ENCODE measurements around the gene TMEM145. TPM values are rescaled to one million over a fixed set of nuclear protein-coding genes. Genes with fewer than 3 reads are reported as not detected.
A peak's percentile ranks its signal among the peaks of the same experiment; 100 is the strongest.

Gene TMEM145
- total RNA-seq, 2 experiments from 2014 or later: 1.8 TPM; not detected in 1

DNA sequence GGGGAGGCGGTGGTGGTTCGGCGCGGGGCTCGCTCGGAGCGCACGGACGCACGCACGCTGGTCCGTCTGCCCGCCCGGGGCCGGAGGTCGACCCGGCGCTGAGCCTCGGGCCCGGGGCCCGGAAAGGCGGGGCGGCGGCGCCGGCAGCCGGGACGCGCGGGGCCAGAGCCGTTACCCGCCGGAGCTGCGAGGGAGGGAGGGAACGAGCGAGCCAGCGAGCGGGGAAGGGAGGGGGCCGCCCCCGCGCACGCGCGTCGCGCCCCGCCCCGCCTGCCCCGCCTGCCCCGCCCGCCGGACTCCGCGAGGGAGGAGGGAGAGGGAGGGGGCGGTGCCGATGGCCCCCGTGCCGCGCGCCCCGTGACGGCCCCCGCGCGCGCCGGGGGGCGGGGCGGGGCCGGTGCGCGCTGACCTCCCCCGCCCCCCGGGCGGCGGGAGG lies 29.0 kb upstream of the TMEM145 start:
- peaks cover 10% of the 10 kb centered on the region; the same call in 1 of the 2 replicates for H4K20me1 ChIP-seq (ENCODE audit: insufficient read depth, low read length)
- H3K9me2 ChIP-seq (ENCODE audit: insufficient read depth, low read length): no peaks in the 10 kb centered on the region
- peak overlapping the region; percentile 62 for H3K4me3 ChIP-seq (ENCODE audit: low read depth, low read length, poor library complexity, severe bottlenecking)
- no peaks in the 10 kb centered on the region for H3K9me3 ChIP-seq (ENCODE audit: low read length)
- H3K79me2 ChIP-seq (ENCODE audit: insufficient read depth, low read depth, low read length): peaks cover 17% of the 10 kb centered on the region
- ChIA-PET CTCF (ENCODE audit: unreplicated experiment) (no interaction called here), POLR2A (no interaction called here)
- no TSS peak for BruUV-seq (replicated peaks)
- intact Hi-C loops (cut with micrococcal nuclease; ENCODE audit: unreplicated experiment): loop anchor here (1.0 to 10.0 kb wide), 2 partner anchors 155 to 419 kb away; partner anchors contain the start of gene RPS19
- H3K4me1 ChIP-seq (ENCODE audit: insufficient read depth, low read length, poor library complexity, severe bottlenecking): peaks cover 52% of the 10 kb centered on the region
- peaks cover 25% of the 10 kb centered on the region for H3K36me3 ChIP-seq (ENCODE audit: insufficient read depth, low read length)
- peak; percentile 86 for DNase-seq (ENCODE audit: low spot score)
- peak overlapping the region; percentile 50 for H3K27ac ChIP-seq (ENCODE audit: low read depth, low read length, poor library complexity, severe bottlenecking)
- no peak overlapping the region for H2AFZ ChIP-seq (ENCODE audit: low read length)
- TF ChIP-seq, protein P1, sequence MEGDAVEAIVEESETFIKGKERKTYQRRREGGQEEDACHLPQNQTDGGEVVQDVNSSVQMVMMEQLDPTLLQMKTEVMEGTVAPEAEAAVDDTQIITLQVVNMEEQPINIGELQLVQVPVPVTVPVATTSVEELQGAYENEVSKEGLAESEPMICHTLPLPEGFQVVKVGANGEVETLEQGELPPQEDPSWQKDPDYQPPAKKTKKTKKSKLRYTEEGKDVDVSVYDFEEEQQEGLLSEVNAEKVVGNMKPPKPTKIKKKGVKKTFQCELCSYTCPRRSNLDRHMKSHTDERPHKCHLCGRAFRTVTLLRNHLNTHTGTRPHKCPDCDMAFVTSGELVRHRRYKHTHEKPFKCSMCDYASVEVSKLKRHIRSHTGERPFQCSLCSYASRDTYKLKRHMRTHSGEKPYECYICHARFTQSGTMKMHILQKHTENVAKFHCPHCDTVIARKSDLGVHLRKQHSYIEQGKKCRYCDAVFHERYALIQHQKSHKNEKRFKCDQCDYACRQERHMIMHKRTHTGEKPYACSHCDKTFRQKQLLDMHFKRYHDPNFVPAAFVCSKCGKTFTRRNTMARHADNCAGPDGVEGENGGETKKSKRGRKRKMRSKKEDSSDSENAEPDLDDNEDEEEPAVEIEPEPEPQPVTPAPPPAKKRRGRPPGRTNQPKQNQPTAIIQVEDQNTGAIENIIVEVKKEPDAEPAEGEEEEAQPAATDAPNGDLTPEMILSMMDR (conservative IDR thresholded peaks at IDR 0.05; ENCODE audit: low read length): no peak
- no peak for TF ChIP-seq EZH2phosphoT487 (IDR thresholded peaks at IDR 0.05; ENCODE audit: borderline replicate concordance, low read depth, low read length)
- no peak overlapping the region; the same call in 1 of the 2 replicates for H3K4me2 ChIP-seq (ENCODE audit: low read length)

DNA sequence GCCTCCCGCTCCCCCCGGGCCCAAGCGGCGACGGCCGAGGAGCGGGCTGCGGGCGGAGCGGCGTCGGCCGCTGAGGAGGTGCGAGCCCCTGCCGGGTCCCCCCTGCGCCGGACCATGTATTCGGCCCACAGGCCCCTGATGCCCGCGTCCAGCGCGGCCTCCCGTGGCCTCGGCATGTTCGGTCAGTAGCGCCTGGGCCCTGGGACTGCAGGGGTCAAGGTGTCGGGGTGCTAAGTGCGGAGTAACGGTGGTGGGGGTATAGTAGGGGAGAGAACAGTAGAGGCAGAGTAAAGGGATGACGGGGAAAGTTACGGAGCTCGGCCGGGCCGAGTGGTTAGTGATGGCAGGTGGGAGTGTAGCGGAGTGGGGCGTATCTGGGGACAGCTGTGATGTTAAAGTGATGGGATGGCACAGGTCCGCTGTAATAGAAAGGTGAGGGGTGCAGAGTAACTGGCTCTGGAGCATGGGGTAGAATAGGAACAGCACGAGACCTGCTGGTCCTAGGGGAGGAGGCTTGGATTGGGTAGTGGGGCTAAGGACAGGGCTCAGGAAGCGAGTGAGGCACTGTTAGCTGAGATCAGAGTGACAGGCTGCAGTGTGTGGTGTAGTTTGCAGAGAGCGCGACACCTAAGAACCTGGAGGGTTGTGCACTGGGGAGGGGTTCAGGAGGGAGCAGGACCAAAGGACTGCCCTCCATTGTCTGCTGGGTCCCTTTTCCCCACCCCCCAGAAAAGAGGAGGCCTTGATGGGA lies 28.3 kb upstream of the TMEM145 start:
- H3K4me2 ChIP-seq (ENCODE audit: low read length): peak overlapping the region; percentile 93
- DNase-seq (ENCODE audit: low spot score): peak; percentile 51
- CTCF ChIA-PET (ENCODE audit: unreplicated experiment): no interaction called here
- BruUV-seq (replicated peaks): no TSS peak
- no peaks in the 10 kb centered on the region for H3K9me2 ChIP-seq (ENCODE audit: insufficient read depth, low read length)
- POLR2A ChIA-PET: no interaction called here
- intact Hi-C loops (cut with micrococcal nuclease; ENCODE audit: unreplicated experiment): loop anchor here (1.0 to 10.0 kb wide), 2 partner anchors 155 to 420 kb away; partner anchors contain the start of gene RPS19
- H3K79me2 ChIP-seq (ENCODE audit: insufficient read depth, low read depth, low read length): peaks cover 17% of the 10 kb centered on the region
- TF ChIP-seq EZH2phosphoT487 (IDR thresholded peaks at IDR 0.05; ENCODE audit: borderline replicate concordance, low read depth, low read length): no peak
- TF ChIP-seq, protein P1 (conservative IDR thresholded peaks at IDR 0.05; ENCODE audit: low read length): no peak
- H3K27ac ChIP-seq (ENCODE audit: low read depth, low read length, poor library complexity, severe bottlenecking): peak overlapping the region; percentile 70
- H2AFZ ChIP-seq (ENCODE audit: low read length): no peak overlapping the region
- H3K36me3 ChIP-seq (ENCODE audit: insufficient read depth, low read length): peaks cover 32% of the 10 kb centered on the region
- peaks cover 46% of the 10 kb centered on the region for H3K4me1 ChIP-seq (ENCODE audit: insufficient read depth, low read length, poor library complexity, severe bottlenecking)
- H3K9me3 ChIP-seq (ENCODE audit: low read length): no peaks in the 10 kb centered on the region
- peaks cover 10% of the 10 kb centered on the region; the same call in 1 of the 2 replicates for H4K20me1 ChIP-seq (ENCODE audit: insufficient read depth, low read length)
- H3K4me3 ChIP-seq (ENCODE audit: low read depth, low read length, poor library complexity, severe bottlenecking): peak overlapping the region; percentile 89

DNA sequence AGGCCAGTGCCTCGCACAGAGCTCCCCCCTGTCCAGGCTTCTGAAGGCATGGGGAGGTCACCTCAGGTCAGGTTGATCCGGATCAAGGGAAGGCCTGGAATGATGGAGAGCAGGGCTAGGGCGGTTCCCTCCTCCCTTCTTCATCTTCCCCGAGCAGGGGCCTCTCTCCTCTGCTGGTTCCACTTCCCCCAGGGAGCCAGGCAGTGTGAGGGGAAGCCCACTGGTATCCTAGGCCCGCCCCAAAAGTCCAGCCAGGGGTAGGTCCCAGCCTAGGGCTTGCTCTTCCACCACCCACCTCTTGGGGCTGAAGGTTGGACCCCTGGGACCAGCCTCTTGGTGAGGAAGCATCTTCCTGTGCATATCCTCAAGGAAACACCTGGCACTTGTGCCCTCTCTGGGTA lies 27.6 kb upstream of the TMEM145 start:
- ChIA-PET CTCF (ENCODE audit: unreplicated experiment) (no interaction called here), POLR2A (no interaction called here)
- no peak for TF ChIP-seq EZH2phosphoT487 (IDR thresholded peaks at IDR 0.05; ENCODE audit: borderline replicate concordance, low read depth, low read length)
- TF ChIP-seq, protein P1 (conservative IDR thresholded peaks at IDR 0.05; ENCODE audit: low read length): peak; percentile 39; the same call in 1 of the 2 replicates
- intact Hi-C loops (cut with micrococcal nuclease; ENCODE audit: unreplicated experiment): loop anchor here (10.0 kb wide), 1 partner anchor 421 kb away; the partner anchor contains the start of gene RPS19
- Histone ChIP-seq H3K27ac (ENCODE audit: low read depth, low read length, poor library complexity, severe bottlenecking) (peak overlapping the region; percentile 70), H3K4me3 (ENCODE audit: low read depth, low read length, poor library complexity, severe bottlenecking) (peak overlapping the region; percentile 89), H4K20me1 (ENCODE audit: insufficient read depth, low read length) (peaks cover 10% of the 10 kb centered on the region; the same call in 1 of the 2 replicates), H2AFZ (ENCODE audit: low read length) (no peak overlapping the region), H3K9me3 (ENCODE audit: low read length) (no peaks in the 10 kb centered on the region), H3K36me3 (ENCODE audit: insufficient read depth, low read length) (peaks cover 39% of the 10 kb centered on the region), H3K79me2 (ENCODE audit: insufficient read depth, low read depth, low read length) (peaks cover 17% of the 10 kb centered on the region), H3K4me2 (ENCODE audit: low read length) (peak overlapping the region; percentile 93), H3K4me1 (ENCODE audit: insufficient read depth, low read length, poor library complexity, severe bottlenecking) (peaks cover 46% of the 10 kb centered on the region), H3K9me2 (ENCODE audit: insufficient read depth, low read length) (no peaks in the 10 kb centered on the region)
- peak; percentile 54 for DNase-seq (ENCODE audit: low spot score)
- no TSS peak for BruUV-seq (replicated peaks)

All from OCI-LY7 (cell line).